Colon (tissue), 2 donors: ENCODE results near the gene ALX4.

Experiments used
- FAIRE-seq: peaks from 2 replicates; lab custom pipeline; 2012; peaks lifted over from hg19 to GRCh38; lab: Jason Lieb, UNC
- donor health status: control.
- donor health status: control.

Gene ALX4

GRCh38 chr11:44300844-44301563, 8.9 kb downstream of the ALX4 start:
- FAIRE-seq = no peak

GRCh38 chr11:44298862-44299261, 11.1 kb downstream of the ALX4 start:
- FAIRE-seq = no peak

- no peak for FAIRE-seq
Measured at GRCh38 chr11:44290208-44290607, 19.7 kb downstream of the ALX4 start.

GRCh38 chr11:44288133-44288526, 21.8 kb downstream of the ALX4 start:
- FAIRE-seq = no peak

- no peak for FAIRE-seq
Measured at GRCh38 chr11:44286911-44287310, 23.0 kb downstream of the ALX4 start.

GRCh38 chr11:44286268-44286880, 23.6 kb downstream of the ALX4 start:
- no peak for FAIRE-seq

GRCh38 chr11:44285756-44286155, 24.2 kb downstream of the ALX4 start:
- FAIRE-seq = no peak

- FAIRE-seq = no peak
Measured at GRCh38 chr11:44282620-44283019, 27.3 kb downstream of the ALX4 start.

GRCh38 chr11:44281151-44281550, 28.8 kb downstream of the ALX4 start:
- no peak for FAIRE-seq

- FAIRE-seq = no peak
Measured at GRCh38 chr11:44280257-44280656, 29.7 kb downstream of the ALX4 start.

- FAIRE-seq = no peak
Measured at GRCh38 chr11:44279483-44279882, 30.5 kb downstream of the ALX4 start.

- no peak for FAIRE-seq
Measured at GRCh38 chr11:44277196-44278090, 32.5 kb downstream of the ALX4 start.

GRCh38 chr11:44275961-44276550, 33.9 kb downstream of the ALX4 start:
- no peak for FAIRE-seq

GRCh38 chr11:44275241-44275640, 34.7 kb downstream of the ALX4 start:
- FAIRE-seq = no peak

GRCh38 chr11:44274404-44274803, 35.5 kb downstream of the ALX4 start:
- FAIRE-seq = no peak

- no peak for FAIRE-seq
Measured at GRCh38 chr11:44271286-44271685, 38.7 kb downstream of the ALX4 start.

- no peak for FAIRE-seq
Measured at GRCh38 chr11:44270403-44271273, 39.3 kb downstream of the ALX4 start.

GRCh38 chr11:44269369-44270351, 40.3 kb downstream of the ALX4 start:
- FAIRE-seq = no peak

GRCh38 chr11:44268614-44269080, 41.3 kb downstream of the ALX4 start:
- FAIRE-seq = no peak
